ENCODE data around the gene SLC9A8. TPM values are rescaled to one million over a fixed set of nuclear protein-coding genes. Genes with fewer than 3 reads are reported as not detected.

Gene SLC9A8
- polyA plus RNA-seq (6.7 and 7.3 TPM in 2 replicates), polyA minus RNA-seq (7.8 and 9.7 TPM in 2 replicates)

DNA sequence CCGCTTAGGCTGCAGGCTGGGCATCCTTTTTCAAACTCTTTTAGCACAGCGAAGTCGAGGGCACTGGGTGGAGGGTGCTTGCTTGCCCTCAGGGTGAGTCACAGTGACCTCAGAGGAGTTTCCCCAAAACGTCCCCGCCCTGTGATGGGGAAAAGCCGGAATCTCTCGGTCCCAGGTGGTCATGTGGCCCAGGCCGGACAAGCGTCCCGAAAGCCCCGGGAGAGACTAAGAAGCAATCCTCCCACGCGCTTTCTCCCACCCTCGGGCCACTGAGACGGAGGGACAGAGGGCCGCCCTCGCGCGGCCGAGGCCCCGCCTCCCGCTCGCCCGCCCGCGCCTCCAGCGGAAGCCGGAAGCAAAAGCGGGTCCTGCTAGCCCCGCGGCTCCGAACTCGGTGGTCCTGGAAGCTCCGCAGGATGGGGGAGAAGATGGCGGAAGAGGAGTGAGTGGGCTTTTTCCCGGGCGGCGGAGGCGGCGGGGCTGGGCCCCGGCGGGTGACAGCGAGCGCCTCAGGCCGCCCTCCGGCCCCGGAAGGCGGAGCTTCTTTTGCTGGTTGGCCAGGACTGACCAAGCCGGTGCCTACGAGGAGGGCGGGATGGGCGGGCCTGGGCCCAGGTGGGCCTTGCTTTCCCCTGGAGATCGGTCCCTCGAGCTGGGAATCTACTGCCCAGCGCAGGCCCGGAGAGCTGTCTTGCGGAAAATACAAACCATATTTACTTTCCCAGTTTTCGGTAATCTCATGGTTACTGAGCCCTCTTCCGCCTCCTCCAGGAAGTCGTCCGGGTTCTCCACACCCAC lies at the start of gene SLC9A8:
Gene SLC9A8 (plus strand): TSS at position 322 of the 798 bp plus-strand sequence. CDS start 95 bp downstream, at position 417.
- H2AFZ ChIP-seq (ENCODE audit: low read depth, low read length): peak within 1 kb of the TSS; percentile 95
- H4K20me1 ChIP-seq (ENCODE audit: insufficient read depth): no peaks in the 10 kb centered on the region
- peak within 1 kb of the TSS; percentile 72 for H3K4me2 ChIP-seq (ENCODE audit: low read length)
- H3K9ac ChIP-seq (ENCODE audit: low read length): peak within 1 kb of the TSS; percentile 84
- TF ChIP-seq TAF1 (IDR thresholded peaks at IDR 0.05; ENCODE audit: low read depth): peak; percentile 67
- TF ChIP-seq EP300 (conservative IDR thresholded peaks at IDR 0.05; ENCODE audit: poor library complexity, severe bottlenecking): peak; percentile 39
- TF ChIP-seq POLR2AphosphoS5 (IDR thresholded peaks at IDR 0.05): peak; percentile 90
- peak; percentile 48 for TF ChIP-seq SMC3 (conservative IDR thresholded peaks at IDR 0.05; ENCODE audit: poor library complexity)
- TF ChIP-seq MXI1 (conservative IDR thresholded peaks at IDR 0.05; ENCODE audit: poor library complexity, severe bottlenecking): peak; percentile 63
- TF ChIP-seq, protein P1, sequence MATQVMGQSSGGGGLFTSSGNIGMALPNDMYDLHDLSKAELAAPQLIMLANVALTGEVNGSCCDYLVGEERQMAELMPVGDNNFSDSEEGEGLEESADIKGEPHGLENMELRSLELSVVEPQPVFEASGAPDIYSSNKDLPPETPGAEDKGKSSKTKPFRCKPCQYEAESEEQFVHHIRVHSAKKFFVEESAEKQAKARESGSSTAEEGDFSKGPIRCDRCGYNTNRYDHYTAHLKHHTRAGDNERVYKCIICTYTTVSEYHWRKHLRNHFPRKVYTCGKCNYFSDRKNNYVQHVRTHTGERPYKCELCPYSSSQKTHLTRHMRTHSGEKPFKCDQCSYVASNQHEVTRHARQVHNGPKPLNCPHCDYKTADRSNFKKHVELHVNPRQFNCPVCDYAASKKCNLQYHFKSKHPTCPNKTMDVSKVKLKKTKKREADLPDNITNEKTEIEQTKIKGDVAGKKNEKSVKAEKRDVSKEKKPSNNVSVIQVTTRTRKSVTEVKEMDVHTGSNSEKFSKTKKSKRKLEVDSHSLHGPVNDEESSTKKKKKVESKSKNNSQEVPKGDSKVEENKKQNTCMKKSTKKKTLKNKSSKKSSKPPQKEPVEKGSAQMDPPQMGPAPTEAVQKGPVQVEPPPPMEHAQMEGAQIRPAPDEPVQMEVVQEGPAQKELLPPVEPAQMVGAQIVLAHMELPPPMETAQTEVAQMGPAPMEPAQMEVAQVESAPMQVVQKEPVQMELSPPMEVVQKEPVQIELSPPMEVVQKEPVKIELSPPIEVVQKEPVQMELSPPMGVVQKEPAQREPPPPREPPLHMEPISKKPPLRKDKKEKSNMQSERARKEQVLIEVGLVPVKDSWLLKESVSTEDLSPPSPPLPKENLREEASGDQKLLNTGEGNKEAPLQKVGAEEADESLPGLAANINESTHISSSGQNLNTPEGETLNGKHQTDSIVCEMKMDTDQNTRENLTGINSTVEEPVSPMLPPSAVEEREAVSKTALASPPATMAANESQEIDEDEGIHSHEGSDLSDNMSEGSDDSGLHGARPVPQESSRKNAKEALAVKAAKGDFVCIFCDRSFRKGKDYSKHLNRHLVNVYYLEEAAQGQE (IDR thresholded peaks at IDR 0.05; ENCODE audit: borderline replicate concordance): peak; percentile 48
- peak; percentile 77 for TF ChIP-seq CTCF (IDR thresholded peaks at IDR 0.05; ENCODE audit: poor library complexity, severe bottlenecking)
- TF ChIP-seq RAD21 (conservative IDR thresholded peaks at IDR 0.05): peak; percentile 42
- no peak for TF ChIP-seq EZH2 (IDR thresholded peaks at IDR 0.05; ENCODE audit: borderline replicate concordance, insufficient read depth, low read length, poor library complexity, severe bottlenecking)
- no peaks in the 10 kb centered on the region for H3K36me3 ChIP-seq (ENCODE audit: insufficient read depth, low read length)
- peak within 1 kb of the TSS; percentile 92 for H3K4me3 ChIP-seq (ENCODE audit: low read length)
- H3F3A ChIP-seq (ENCODE audit: insufficient read depth, low read length, poor library complexity, severe bottlenecking): no peaks in the 10 kb centered on the region
- H3K9me3 ChIP-seq (ENCODE audit: low read length): no peaks in the 10 kb centered on the region
- peak within 1 kb of the TSS; percentile 58 for H3K27ac ChIP-seq (ENCODE audit: low read length)
- H3K27me3 ChIP-seq (ENCODE audit: insufficient read depth, low read depth, low read length): no peaks in the 10 kb centered on the region
- peaks cover 6% of the 10 kb centered on the region for H3K79me2 ChIP-seq (replicated peaks; ENCODE audit: insufficient read depth, low read length)
- no peaks in the 10 kb centered on the region for H3K9me2 ChIP-seq (ENCODE audit: insufficient read depth, low read length)

- TF ChIP-seq TAF1 (IDR thresholded peaks at IDR 0.05; ENCODE audit: low read depth) (no peak), EZH2 (IDR thresholded peaks at IDR 0.05; ENCODE audit: borderline replicate concordance, insufficient read depth, low read length, poor library complexity, severe bottlenecking) (no peak), MXI1 (conservative IDR thresholded peaks at IDR 0.05; ENCODE audit: poor library complexity, severe bottlenecking) (no peak), CTCF (IDR thresholded peaks at IDR 0.05; ENCODE audit: poor library complexity, severe bottlenecking) (no peak), SMC3 (conservative IDR thresholded peaks at IDR 0.05; ENCODE audit: poor library complexity) (no peak), POLR2AphosphoS5 (IDR thresholded peaks at IDR 0.05) (no peak), RAD21 (conservative IDR thresholded peaks at IDR 0.05) (no peak), EP300 (conservative IDR thresholded peaks at IDR 0.05; ENCODE audit: poor library complexity, severe bottlenecking) (no peak)
- TF ChIP-seq, protein P1 (IDR thresholded peaks at IDR 0.05; ENCODE audit: borderline replicate concordance): no peak
- Histone ChIP-seq H3K9ac (ENCODE audit: low read length) (no peak overlapping the region), H3K27ac (ENCODE audit: low read length) (no peak overlapping the region), H4K20me1 (ENCODE audit: insufficient read depth) (no peaks in the 10 kb centered on the region), H3K36me3 (ENCODE audit: insufficient read depth, low read length) (no peaks in the 10 kb centered on the region), H3F3A (ENCODE audit: insufficient read depth, low read length, poor library complexity, severe bottlenecking) (no peaks in the 10 kb centered on the region), H3K9me2 (ENCODE audit: insufficient read depth, low read length) (no peaks in the 10 kb centered on the region), H3K4me2 (ENCODE audit: low read length) (no peak overlapping the region), H3K79me2 (replicated peaks; ENCODE audit: insufficient read depth, low read length) (no peaks in the 10 kb centered on the region), H3K4me3 (ENCODE audit: low read length) (no peak overlapping the region), H3K27me3 (ENCODE audit: insufficient read depth, low read depth, low read length) (no peaks in the 10 kb centered on the region), H2AFZ (ENCODE audit: low read depth, low read length) (no peak overlapping the region), H3K9me3 (ENCODE audit: low read length) (no peaks in the 10 kb centered on the region)
These were observed 49.5 kb upstream of the SLC9A8 start for GRCh38 chr20:49762940-49763766.

Data from neural cell (in vitro differentiated cells).